A673 (cell line): Measurements from ENCODE around the gene PPM1F. TPM values are rescaled to one million over a fixed set of nuclear protein-coding genes. Genes with fewer than 3 reads are reported as not detected.
"Not testable (repeated sequence)": the region's sequence is repeated elsewhere in the genome, so short reads cannot be mapped to it uniquely, and the experiment has no call there.

Source experiments
- BruUV-seq: library from RNA; stranded (reverse); fragments of 400-500 nt; replicated peaks from 2 replicates; lab custom pipeline; 2021; lab: Mats Ljungman, UMichigan
- CTCF ChIA-PET: fragments of 300-600 bp; sonication (Branson Sonifier 250); formaldehyde crosslinking; loops from one replicate; lab custom pipeline; 2022; ENCODE audit warnings: antibody characterized with exemption; lab: Charles Lee
- POLR2A ChIA-PET: fragments of 300-600 bp; sonication (Branson Sonifier 250); formaldehyde crosslinking; loops from one replicate; lab custom pipeline; 2022; ENCODE audit warnings: antibody characterized with exemption; ENCODE audit not compliant: low non-redundant PET; lab: Charles Lee
- DNase-seq: peaks from one replicate; pipeline ENCODE4 v3.0.0-alpha.2; 2015; ENCODE audit warnings: low spot score
- H3K27ac ChIP-seq: fragments of 200-600 bp; sonication (generic); 2 replicates; pipeline ENCODE4 v1.5.1; 2016; ENCODE audit warnings: mixed run types, low read depth, mild to moderate bottlenecking, mixed read lengths, antibody characterized with exemption, low read length; ENCODE audit not compliant: poor library complexity, severe bottlenecking
- H3K27me3 ChIP-seq: fragments of 200-600 bp; sonication (generic); replicated peaks from 2 replicates; pipeline ENCODE4 v1.6.1; 2017; ENCODE audit warnings: mixed run types, low read depth, mild to moderate bottlenecking, mixed read lengths, antibody characterized with exemption, low read length; ENCODE audit not compliant: insufficient read depth, poor library complexity
- H3K36me3 ChIP-seq: fragments of 200-600 bp; sonication (generic); 2 replicates; pipeline ENCODE4 v1.6.1; 2016; ENCODE audit warnings: mixed run types, mild to moderate bottlenecking, mixed read lengths, antibody characterized with exemption, low read length; ENCODE audit not compliant: insufficient read depth, poor library complexity, severe bottlenecking
- H3K4me1 ChIP-seq: fragments of 200-600 bp; sonication (generic); 2 replicates; pipeline ENCODE4 v1.6.1; 2017; ENCODE audit warnings: mixed run types, mild to moderate bottlenecking, mixed read lengths, antibody characterized with exemption, low read length; ENCODE audit not compliant: insufficient read depth, poor library complexity, severe bottlenecking
- H3K4me3 ChIP-seq: fragments of 200-600 bp; sonication (generic); 2 replicates; pipeline ENCODE4 v1.5.1; 2016; ENCODE audit warnings: low read depth, mixed run types, mild to moderate bottlenecking, mixed read lengths, low read length; ENCODE audit not compliant: poor library complexity, severe bottlenecking
- H3K9me3 ChIP-seq: fragments of 200-600 bp; sonication (generic); 2 replicates; pipeline ENCODE4 v1.6.1; 2016; ENCODE audit warnings: mixed run types, low read depth, mild to moderate bottlenecking, mixed read lengths, antibody characterized with exemption, low read length; ENCODE audit not compliant: poor library complexity, severe bottlenecking
- CTCF ChIP-seq: fragments of 300-800, 200-600 bp; sonication (generic); conservative IDR thresholded peaks from 2 replicates; pipeline ENCODE4 v1.5.1; 2017; ENCODE audit warnings: low read depth, mild to moderate bottlenecking, antibody characterized with exemption, low read length, moderate library complexity, mixed read lengths
- EZH2 ChIP-seq: fragments of 200-600 bp; sonication (generic); IDR thresholded peaks from 2 replicates; pipeline ENCODE4 v1.6.1; 2017; ENCODE audit warnings: borderline replicate concordance, low read depth, mild to moderate bottlenecking, mixed read lengths, antibody characterized with exemption, low read length; ENCODE audit not compliant: poor library complexity, severe bottlenecking
- intact Hi-C: fragments of 100-400 bp; cut with micrococcal nuclease; formaldehyde crosslinking; loops from one replicate; pipeline ENCODE4 v1.10.0; 2022; ENCODE audit not compliant: unreplicated experiment
- total RNA-seq: library from RNA; stranded (reverse); gene quantifications from 2 replicates; pipeline ENCODE4 v1.2.3, GENCODE V29; 2021

Gene PPM1F
- total RNA-seq, 1 experiment from 2014 or later: 101 TPM

- CTCF ChIA-PET: no interaction called here
- H3K27ac ChIP-seq: no peak overlapping the region
Observed at GRCh38 chr22:21873619-21874018, 79.0 kb downstream of the PPM1F start.

GRCh38 chr22:21872741-21873140, 79.9 kb downstream of the PPM1F start:
- H3K27ac ChIP-seq, H3K4me3 ChIP-seq, H3K9me3 ChIP-seq, H3K36me3 ChIP-seq, CTCF ChIA-PET, H3K27me3 ChIP-seq, BruUV-seq, H3K4me1 ChIP-seq, DNase-seq, POLR2A ChIA-PET, intact Hi-C loops: not testable (repeated sequence)

More at GRCh38 chr22:21873619-21874018, 79.0 kb downstream of the PPM1F start:
- no TSS peak for BruUV-seq
- TF ChIP-seq EZH2 (no peak), CTCF (no peak)
- H3K27me3 ChIP-seq: no peaks in the 10 kb centered on the region
- POLR2A ChIA-PET: no interaction called here
- H3K4me1 ChIP-seq: peaks cover 5% of the 10 kb centered on the region
- no peaks in the 10 kb centered on the region for H3K36me3 ChIP-seq
- intact Hi-C loops: no loop called here
- H3K4me3 ChIP-seq: no peak overlapping the region
- H3K9me3 ChIP-seq: no peaks in the 10 kb centered on the region
- no peak for DNase-seq

Other genes with a start within 250 kb of the PPM1F start
- 3.6 and 7.5 TPM in 2 replicates for gene YPEL1, start 217.1 kb downstream of the PPM1F start, total RNA-seq
- 136 and 139 TPM in 2 replicates for gene MAPK1, start 85.2 kb downstream of the PPM1F start, total RNA-seq
- gene TOP3B, start 29.9 kb upstream of the PPM1F start, total RNA-seq: 60.2 and 60.4 TPM in 2 replicates